ENCODE measurements around the gene RCC1. TPM values are rescaled to one million over a fixed set of nuclear protein-coding genes. Genes with fewer than 3 reads are reported as not detected.

Gene RCC1
- total and polyA plus RNA-seq, 12 donors: 12.6 to 24.4 (median 17.2) TPM

DNA sequence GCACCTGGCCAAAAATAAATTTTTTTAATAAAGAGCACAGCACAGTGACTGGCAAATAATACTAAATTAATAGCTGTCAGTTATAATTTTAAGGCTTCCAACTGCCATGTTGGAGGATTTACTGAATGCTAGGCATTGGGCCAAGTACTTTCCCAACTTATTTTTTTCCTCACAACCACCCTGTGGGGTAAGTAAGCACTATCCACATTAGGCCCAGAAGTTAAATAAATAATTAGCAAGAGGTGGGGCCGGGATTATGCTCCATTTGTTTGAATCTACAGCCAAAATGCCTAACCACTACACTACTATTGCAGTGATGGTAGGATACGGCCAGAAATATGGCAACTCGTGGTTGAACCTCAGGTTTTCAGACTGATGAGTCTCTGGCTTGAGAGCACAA, 42.5 kb downstream of the RCC1 start:
- WGBS, 4 donors: 75 to 90% (median 84%) methylated on average over 3 of the region's 3 CpGs
- H3K4me3 ChIP-seq: no peak overlapping the region
- DNase-seq: no peak
- no peak overlapping the region for H3K27ac ChIP-seq
- no peak for TF ChIP-seq POLR2A (IDR thresholded peaks at IDR 0.05)
- TF ChIP-seq, protein P1, sequence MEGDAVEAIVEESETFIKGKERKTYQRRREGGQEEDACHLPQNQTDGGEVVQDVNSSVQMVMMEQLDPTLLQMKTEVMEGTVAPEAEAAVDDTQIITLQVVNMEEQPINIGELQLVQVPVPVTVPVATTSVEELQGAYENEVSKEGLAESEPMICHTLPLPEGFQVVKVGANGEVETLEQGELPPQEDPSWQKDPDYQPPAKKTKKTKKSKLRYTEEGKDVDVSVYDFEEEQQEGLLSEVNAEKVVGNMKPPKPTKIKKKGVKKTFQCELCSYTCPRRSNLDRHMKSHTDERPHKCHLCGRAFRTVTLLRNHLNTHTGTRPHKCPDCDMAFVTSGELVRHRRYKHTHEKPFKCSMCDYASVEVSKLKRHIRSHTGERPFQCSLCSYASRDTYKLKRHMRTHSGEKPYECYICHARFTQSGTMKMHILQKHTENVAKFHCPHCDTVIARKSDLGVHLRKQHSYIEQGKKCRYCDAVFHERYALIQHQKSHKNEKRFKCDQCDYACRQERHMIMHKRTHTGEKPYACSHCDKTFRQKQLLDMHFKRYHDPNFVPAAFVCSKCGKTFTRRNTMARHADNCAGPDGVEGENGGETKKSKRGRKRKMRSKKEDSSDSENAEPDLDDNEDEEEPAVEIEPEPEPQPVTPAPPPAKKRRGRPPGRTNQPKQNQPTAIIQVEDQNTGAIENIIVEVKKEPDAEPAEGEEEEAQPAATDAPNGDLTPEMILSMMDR (IDR thresholded peaks at IDR 0.05): no peak
- no peaks in the 10 kb centered on the region for H3K9me3 ChIP-seq (replicated peaks in 1 of 3)
- H3K4me1 ChIP-seq (replicated peaks in 1 of 2): no peaks in the 10 kb centered on the region
- intact Hi-C loops (cut with DNase I): no loop called here
- H3K36me3 ChIP-seq (replicated peaks in 1 of 2): no peaks in the 10 kb centered on the region
- H3K27me3 ChIP-seq: no peaks in the 10 kb centered on the region

DNA sequence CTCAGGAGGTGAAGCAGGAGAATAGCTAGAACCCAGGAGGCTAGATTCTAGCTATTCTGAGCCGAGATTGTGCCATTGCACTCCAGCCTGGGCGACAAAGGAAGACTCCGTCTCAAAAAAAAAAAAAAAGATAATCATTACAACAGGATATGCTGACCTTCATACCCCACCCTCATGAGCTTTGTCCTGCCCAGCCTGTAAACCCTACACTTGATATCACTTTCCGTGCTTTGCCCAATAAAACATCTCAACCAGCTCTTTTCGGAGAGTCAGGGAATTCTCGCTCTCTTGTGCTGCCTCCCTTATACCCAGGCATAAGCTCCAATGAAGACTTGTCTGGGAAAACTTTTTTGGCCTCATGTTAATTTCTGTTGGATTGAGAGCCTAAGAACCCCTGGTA, 45.5 kb downstream of the RCC1 start:
- intact Hi-C loops (cut with DNase I): no loop called here
- Histone ChIP-seq H3K4me3 (no peak overlapping the region), H3K9me3 (replicated peaks in 1 of 3) (no peaks in the 10 kb centered on the region), H3K4me1 (replicated peaks in 1 of 2) (peaks cover 0 to 8% of the 10 kb centered on the region in 2 donors), H3K27ac (no peak overlapping the region), H3K36me3 (replicated peaks in 1 of 2) (peaks cover 0 to 5% of the 10 kb centered on the region in 2 donors), H3K27me3 (no peaks in the 10 kb centered on the region)
- no peak for DNase-seq
- TF ChIP-seq POLR2A (IDR thresholded peaks at IDR 0.05): no peak
- TF ChIP-seq, protein P1 (IDR thresholded peaks at IDR 0.05): no peak
- WGBS, 4 donors: 90 to 94% (median 92%) methylated on average over 6 of the region's 6 CpGs

DNA sequence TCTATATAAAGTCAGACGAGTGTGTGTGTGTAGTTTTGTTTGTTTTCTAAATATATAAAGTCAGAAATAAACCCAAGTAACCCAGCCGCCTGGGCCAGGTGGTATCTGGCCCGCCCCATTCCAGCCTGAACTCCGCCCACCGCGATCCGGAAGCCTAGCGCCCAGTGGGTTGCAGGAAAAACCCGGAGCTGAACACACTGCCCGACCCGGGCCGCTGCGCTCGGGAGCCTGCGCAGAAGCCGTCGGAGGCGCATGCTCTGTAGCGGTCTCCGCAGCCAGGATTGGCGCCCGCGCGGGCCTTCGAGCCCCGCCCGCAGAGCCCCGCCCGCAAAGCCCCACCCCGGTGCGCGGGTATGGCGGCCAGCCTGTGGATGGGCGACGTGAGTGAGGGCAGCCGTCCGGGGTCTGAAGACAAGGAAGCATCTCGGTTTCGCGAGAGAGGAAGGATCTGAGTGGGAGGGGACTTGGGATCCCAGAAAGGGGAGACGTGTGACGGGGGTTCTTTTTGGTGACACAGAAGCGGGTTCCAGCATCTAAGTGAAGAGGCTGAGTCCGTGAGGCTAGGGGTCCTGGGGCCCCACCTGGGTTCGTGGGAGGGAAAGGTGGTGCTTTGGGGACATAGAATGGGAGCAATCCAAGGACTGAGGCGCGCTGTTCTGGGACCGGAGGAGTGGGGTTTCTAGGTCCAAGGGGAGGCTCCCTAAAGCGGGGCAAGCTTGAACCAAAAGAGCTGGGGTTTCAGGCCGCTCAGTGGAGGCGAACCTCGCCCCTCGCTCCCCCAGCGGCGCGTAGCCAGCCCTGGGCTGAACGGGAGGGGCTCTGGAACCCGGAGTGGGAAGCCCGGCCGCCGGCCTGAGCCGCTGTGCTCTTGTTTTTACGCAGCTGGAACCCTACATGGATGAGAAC, 47.2 kb downstream of the RCC1 start, which contains the start of gene TRNAU1AP:
TSS of gene TRNAU1AP (plus strand) at position 328 of the 906 bp plus-strand sequence. CDS start at position 354, 26 bp downstream.
- intact Hi-C loops (cut with DNase I): no loop called here

DNA sequence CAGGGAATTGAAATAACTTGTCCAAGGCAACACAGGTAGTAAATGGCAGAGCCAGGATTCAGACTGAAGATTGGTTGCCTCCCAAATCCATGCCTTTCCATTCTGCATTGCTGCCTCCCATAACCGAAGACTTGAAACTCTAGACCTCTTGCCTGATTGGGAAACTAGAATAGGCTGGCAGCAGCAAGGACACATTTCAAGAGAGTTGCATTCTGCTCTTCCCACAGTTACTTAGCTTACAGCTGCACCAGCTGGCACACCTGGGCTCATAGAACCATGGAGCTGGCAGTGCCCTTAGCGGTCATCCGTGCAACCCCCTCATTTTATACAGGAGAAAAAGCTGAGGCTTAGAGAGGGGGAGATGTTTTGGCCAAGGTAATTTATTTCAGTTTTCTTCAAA, 55.0 kb downstream of the RCC1 start:
- TF ChIP-seq, protein P1 (IDR thresholded peaks at IDR 0.05): no peak
- no peak for TF ChIP-seq POLR2A (IDR thresholded peaks at IDR 0.05)
- no peak overlapping the region for H3K27ac ChIP-seq
- no peak for DNase-seq
- H3K36me3 ChIP-seq (replicated peaks in 1 of 2): peaks cover 0 to 89% of the 10 kb centered on the region in 2 donors
- H3K27me3 ChIP-seq: no peaks in the 10 kb centered on the region
- no peaks in the 10 kb centered on the region for H3K9me3 ChIP-seq (replicated peaks in 1 of 3)
- H3K4me3 ChIP-seq: no peak overlapping the region
- intact Hi-C loops (cut with DNase I): no loop called here
- no peaks in the 10 kb centered on the region for H3K4me1 ChIP-seq (replicated peaks in 1 of 2)
- WGBS, 4 donors: 89 to 94% (median 92%) methylated on average over 3 of the region's 3 CpGs

More for the DNA sequence above, 47.2 kb downstream of the RCC1 start, which contains the start of gene TRNAU1AP:
- peak within 1 kb of the TSS; percentile 47 to 81 (median 65) for H3K27ac ChIP-seq
- peaks cover 0 to 8% of the 10 kb centered on the region in 2 donors for H3K4me1 ChIP-seq (replicated peaks in 1 of 2)
- peak; percentile 95 to 98 (median 97) for DNase-seq
- TF ChIP-seq POLR2A (IDR thresholded peaks at IDR 0.05): peak; percentile 52 to 94
- TF ChIP-seq, protein P1 (IDR thresholded peaks at IDR 0.05): peak in 1 of 6 experiments; percentile 40
- WGBS, 4 donors: 0 to 1% (median 0%) methylated on average over 8 to 63 of the region's 63 CpGs
- peak within 1 kb of the TSS; percentile 72 to 78 (median 74) for H3K4me3 ChIP-seq
- peaks cover 0 to 18% of the 10 kb centered on the region in 2 donors for H3K36me3 ChIP-seq (replicated peaks in 1 of 2)
- no peaks in the 10 kb centered on the region for H3K9me3 ChIP-seq (replicated peaks in 1 of 3)
- H3K27me3 ChIP-seq: no peaks in the 10 kb centered on the region

Measured in adrenal gland (tissue), 12 donors.